C4-2B (cell line): Measurements from ENCODE around the gene SFTPD.

Experiments
- ZFX ChIP-seq: fragments of 450-650 bp; IDR thresholded peaks from 2 replicates; pipeline ENCODE4 v1.6.1; 2017
- TF ChIP-seq, protein P1 (sequence below): fragments of 450-650 bp; conservative IDR thresholded peaks from 2 replicates; pipeline ENCODE4 v1.5.1; 2017; ENCODE audit warnings: mild to moderate bottlenecking

DNA sequence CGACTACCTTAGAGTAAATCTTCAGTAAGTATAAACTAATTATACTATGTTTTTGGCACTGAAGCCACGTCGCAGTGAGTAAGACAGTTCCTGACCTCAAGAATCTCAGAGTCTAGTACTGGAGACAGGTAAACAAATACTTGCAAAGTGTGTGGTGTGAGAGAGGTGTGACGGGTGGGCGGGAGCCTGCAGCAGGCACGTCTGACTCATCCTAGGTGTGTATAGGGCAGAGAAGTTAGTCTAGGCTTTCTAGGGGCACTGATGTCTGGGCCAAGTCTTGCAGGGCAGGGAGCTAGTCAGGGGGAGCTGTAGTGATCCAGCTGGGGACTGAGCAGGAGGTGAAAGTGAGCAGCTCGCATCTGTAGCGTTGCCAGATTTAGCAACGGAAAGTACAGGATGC lies 35.9 kb upstream of the SFTPD start:
- TF ChIP-seq, protein P1, sequence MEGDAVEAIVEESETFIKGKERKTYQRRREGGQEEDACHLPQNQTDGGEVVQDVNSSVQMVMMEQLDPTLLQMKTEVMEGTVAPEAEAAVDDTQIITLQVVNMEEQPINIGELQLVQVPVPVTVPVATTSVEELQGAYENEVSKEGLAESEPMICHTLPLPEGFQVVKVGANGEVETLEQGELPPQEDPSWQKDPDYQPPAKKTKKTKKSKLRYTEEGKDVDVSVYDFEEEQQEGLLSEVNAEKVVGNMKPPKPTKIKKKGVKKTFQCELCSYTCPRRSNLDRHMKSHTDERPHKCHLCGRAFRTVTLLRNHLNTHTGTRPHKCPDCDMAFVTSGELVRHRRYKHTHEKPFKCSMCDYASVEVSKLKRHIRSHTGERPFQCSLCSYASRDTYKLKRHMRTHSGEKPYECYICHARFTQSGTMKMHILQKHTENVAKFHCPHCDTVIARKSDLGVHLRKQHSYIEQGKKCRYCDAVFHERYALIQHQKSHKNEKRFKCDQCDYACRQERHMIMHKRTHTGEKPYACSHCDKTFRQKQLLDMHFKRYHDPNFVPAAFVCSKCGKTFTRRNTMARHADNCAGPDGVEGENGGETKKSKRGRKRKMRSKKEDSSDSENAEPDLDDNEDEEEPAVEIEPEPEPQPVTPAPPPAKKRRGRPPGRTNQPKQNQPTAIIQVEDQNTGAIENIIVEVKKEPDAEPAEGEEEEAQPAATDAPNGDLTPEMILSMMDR = no peak
- no peak for TF ChIP-seq ZFX
